Neutrophil (primary cell): ENCODE measurements around the gene CHD3.

Experiments used
- H3K27ac ChIP-seq: fragments of 200-600 bp; sonication (generic); 2 replicates; pipeline ENCODE4 v1.5.1; 2016; ENCODE audit warnings: mild to moderate bottlenecking, moderate library complexity
- H3K27me3 ChIP-seq: fragments of 200-600 bp; sonication (generic); 2 replicates; pipeline ENCODE4 v1.6.0; 2016; ENCODE audit warnings: mild to moderate bottlenecking
- H3K36me3 ChIP-seq: fragments of 200-600 bp; sonication (generic); 2 replicates; pipeline ENCODE4 v1.5.1; 2017
- H3K4me1 ChIP-seq, 2 experiments: fragments of 200-600 bp in 1 of 2; sonication (generic) in 1 of 2; 1 replicate in 1 of 2; 2 replicates in 1 of 2; pipeline versions ENCODE4 v1.5.1 to v1.6.1; 2013 to 2016; ENCODE audit warnings: low read depth in 1 of 2, low read length in 1 of 2, mild to moderate bottlenecking in 1 of 2, moderate library complexity in 1 of 2; ENCODE audit not compliant: control insufficient read depth in 1 of 2, insufficient read depth in 1 of 2
- H3K4me3 ChIP-seq, 2 experiments: fragments of 200-600 bp in 1 of 2; sonication (generic) in 1 of 2; 1 replicate in 1 of 2; 2 replicates in 1 of 2; pipeline ENCODE4 v1.5.1; 2013 to 2016; ENCODE audit warnings: low read depth in 1 of 2, low read length in 1 of 2, mild to moderate bottlenecking in 1 of 2, moderate library complexity in 1 of 2
- H3K9me3 ChIP-seq: fragments of 200-600 bp; sonication (generic); 2 replicates; pipeline ENCODE4 v1.5.1; 2016
- TF ChIP-seq, protein P1 (sequence below): fragments of 200-600 bp; sonication (generic); IDR thresholded peaks from 2 replicates; pipeline ENCODE4 v1.5.1; 2016; ENCODE audit warnings: antibody characterized with exemption

CHD3 gene

DNA sequence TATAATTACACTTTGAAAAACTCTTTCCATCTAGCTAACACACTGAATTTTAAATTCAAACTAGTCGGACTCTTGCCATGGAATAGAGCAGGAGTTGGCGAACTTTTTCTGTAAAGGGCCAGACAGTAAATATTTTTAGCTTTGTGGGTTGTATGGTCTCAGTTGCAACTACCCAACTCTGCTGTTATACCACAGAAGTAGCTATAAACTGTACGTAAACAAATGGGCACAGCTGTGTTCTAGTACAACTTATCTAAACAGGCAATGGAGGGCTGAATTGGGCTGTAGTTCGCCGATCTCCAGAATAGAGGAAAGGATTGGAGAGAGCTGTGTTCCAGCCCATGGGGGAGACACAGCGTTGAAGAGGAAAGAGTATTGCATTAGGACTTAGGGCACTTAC is 52.2 kb downstream of the CHD3 start:
- H3K4me1 ChIP-seq = peaks cover 4% of the 10 kb centered on the region in 2 experiments
- TF ChIP-seq, protein P1, sequence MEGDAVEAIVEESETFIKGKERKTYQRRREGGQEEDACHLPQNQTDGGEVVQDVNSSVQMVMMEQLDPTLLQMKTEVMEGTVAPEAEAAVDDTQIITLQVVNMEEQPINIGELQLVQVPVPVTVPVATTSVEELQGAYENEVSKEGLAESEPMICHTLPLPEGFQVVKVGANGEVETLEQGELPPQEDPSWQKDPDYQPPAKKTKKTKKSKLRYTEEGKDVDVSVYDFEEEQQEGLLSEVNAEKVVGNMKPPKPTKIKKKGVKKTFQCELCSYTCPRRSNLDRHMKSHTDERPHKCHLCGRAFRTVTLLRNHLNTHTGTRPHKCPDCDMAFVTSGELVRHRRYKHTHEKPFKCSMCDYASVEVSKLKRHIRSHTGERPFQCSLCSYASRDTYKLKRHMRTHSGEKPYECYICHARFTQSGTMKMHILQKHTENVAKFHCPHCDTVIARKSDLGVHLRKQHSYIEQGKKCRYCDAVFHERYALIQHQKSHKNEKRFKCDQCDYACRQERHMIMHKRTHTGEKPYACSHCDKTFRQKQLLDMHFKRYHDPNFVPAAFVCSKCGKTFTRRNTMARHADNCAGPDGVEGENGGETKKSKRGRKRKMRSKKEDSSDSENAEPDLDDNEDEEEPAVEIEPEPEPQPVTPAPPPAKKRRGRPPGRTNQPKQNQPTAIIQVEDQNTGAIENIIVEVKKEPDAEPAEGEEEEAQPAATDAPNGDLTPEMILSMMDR = no peak
- no peaks in the 10 kb centered on the region for H3K27me3 ChIP-seq
- no peaks in the 10 kb centered on the region for H3K9me3 ChIP-seq
- H3K4me3 ChIP-seq = no peak overlapping the region
- H3K27ac ChIP-seq = no peak overlapping the region
- H3K36me3 ChIP-seq = peaks cover 77% of the 10 kb centered on the region

DNA sequence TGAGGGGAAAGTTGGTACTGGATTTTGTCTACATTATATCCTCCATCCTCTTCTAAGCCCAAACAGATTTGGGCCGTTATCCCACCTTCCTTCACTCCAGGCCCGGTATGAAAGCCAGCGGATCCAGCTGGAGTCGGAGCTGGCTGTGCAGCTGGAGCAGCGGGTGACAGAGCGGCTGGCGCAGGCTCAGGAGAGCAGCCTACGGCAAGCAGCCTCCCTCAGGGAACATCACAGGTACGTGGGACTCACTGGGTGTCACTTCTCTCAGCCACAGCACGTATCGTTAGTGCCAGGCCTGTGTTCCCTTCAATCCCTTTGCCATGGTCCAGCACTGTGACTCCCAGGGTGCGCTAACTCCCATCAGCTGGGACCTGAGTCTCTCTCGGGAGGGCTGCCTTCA is 54.7 kb downstream of the CHD3 start:
- H3K27me3 ChIP-seq = no peaks in the 10 kb centered on the region
- peaks cover 80% of the 10 kb centered on the region for H3K36me3 ChIP-seq

DNA sequence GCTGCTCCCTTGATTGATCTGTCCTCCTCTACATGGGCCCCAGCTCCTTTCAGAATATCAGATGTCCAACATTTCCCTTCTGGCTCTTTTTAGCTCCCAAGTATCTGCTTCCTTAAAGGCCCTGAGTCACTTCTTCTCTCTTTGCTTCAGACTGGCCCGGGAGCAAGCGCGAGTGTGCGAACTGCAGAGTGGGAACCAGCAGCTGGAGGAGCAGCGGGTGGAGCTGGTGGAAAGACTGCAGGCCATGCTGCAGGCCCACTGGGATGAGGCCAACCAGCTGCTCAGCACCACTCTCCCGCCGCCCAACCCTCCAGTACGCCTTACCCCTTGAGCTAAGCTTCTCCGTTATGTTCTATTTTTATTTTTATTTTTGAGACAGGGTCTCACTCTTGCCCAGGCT is 55.7 kb downstream of the CHD3 start:
- peaks cover 4% of the 10 kb centered on the region in 2 experiments for H3K4me1 ChIP-seq
- H3K36me3 ChIP-seq = peaks cover 81% of the 10 kb centered on the region

More for the DNA sequence above, 54.7 kb downstream of the CHD3 start:
- TF ChIP-seq, protein P1 = no peak
- Histone ChIP-seq H3K4me1 (peaks cover 4% of the 10 kb centered on the region in 2 experiments), H3K9me3 (no peaks in the 10 kb centered on the region), H3K4me3 (no peak overlapping the region), H3K27ac (no peak overlapping the region)

DNA sequence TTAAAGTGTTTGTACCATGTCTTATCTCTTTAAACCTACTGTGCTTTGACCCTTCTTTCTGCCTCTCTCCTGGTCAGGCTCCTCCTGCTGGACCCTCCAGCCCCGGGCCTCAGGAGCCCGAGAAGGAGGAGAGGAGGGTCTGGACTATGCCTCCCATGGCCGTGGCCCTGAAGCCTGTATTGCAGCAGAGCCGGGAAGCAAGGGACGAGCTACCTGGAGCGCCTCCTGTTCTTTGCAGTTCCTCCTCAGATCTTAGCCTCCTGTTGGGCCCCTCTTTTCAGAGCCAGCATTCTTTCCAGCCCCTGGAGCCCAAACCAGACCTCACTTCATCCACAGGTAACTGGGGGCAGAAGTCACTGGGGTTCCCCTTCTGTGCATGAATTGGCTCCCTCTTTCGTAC is 57.1 kb downstream of the CHD3 start:
- H3K4me1 ChIP-seq = peaks cover 4% of the 10 kb centered on the region in 2 experiments
- H3K27ac ChIP-seq = no peak overlapping the region
- H3K9me3 ChIP-seq = no peaks in the 10 kb centered on the region
- H3K4me3 ChIP-seq = no peak overlapping the region
- H3K27me3 ChIP-seq = no peaks in the 10 kb centered on the region
- TF ChIP-seq, protein P1 = no peak
- H3K36me3 ChIP-seq = peaks cover 71% of the 10 kb centered on the region

More for the DNA sequence above, 55.7 kb downstream of the CHD3 start:
- no peaks in the 10 kb centered on the region for H3K27me3 ChIP-seq
- TF ChIP-seq, protein P1 = no peak
- no peak overlapping the region for H3K4me3 ChIP-seq
- H3K27ac ChIP-seq = no peak overlapping the region
- H3K9me3 ChIP-seq = no peaks in the 10 kb centered on the region

DNA sequence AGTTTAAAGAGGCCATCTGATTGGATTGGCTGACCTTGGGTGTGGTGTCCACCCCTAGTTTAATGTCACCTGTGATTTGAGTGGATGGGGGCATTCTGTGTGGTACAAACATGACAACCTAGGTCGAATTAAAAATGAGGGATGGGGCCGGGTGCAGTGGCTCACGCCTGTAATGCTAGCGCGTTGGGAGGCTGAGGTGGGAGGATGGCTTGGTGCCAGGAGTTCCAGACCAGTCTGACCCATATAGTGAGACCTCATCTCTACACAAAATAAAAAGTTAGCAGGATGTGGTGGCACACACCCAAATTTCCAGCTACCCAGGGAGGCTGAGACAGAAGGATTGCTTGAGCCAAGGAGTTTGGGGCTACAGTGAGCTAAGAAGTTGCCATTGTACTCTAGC is 57.9 kb downstream of the CHD3 start:
- Histone ChIP-seq H3K36me3 (peaks cover 65% of the 10 kb centered on the region), H3K27me3 (no peaks in the 10 kb centered on the region)
- TF ChIP-seq, protein P1 = no peak

DNA sequence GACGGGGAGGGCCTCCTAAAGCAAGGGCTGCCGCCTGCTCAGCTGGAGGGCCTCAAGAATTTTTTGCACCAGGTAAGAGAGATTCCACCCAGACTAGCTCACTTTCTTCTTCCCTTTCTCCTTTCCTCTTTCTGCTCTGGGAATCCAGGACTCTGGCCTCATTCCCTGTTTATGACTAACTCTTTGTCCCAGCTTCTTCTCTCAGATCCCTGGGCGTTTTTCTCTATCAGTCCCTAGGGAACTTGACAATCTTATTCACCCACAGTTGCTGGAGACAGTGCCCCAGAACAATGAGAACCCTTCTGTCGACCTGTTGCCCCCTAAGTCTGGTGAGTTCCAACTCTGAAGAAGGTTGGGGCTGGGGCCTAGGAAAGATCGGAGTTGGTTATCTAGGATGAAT is 59.1 kb downstream of the CHD3 start:
- Histone ChIP-seq H3K9me3 (no peaks in the 10 kb centered on the region), H3K36me3 (peaks cover 58% of the 10 kb centered on the region), H3K27ac (no peak overlapping the region), H3K27me3 (no peaks in the 10 kb centered on the region), H3K4me1 (peaks cover 4% of the 10 kb centered on the region in 2 experiments), H3K4me3 (no peak overlapping the region)
- TF ChIP-seq, protein P1 = no peak

More for the DNA sequence above, 57.9 kb downstream of the CHD3 start:
- no peak overlapping the region for H3K4me3 ChIP-seq
- H3K9me3 ChIP-seq = no peaks in the 10 kb centered on the region
- H3K27ac ChIP-seq = no peak overlapping the region
- H3K4me1 ChIP-seq = peaks cover 4% of the 10 kb centered on the region in 2 experiments
